ENCODE data around the gene NLRP1.

Gene NLRP1

DNA sequence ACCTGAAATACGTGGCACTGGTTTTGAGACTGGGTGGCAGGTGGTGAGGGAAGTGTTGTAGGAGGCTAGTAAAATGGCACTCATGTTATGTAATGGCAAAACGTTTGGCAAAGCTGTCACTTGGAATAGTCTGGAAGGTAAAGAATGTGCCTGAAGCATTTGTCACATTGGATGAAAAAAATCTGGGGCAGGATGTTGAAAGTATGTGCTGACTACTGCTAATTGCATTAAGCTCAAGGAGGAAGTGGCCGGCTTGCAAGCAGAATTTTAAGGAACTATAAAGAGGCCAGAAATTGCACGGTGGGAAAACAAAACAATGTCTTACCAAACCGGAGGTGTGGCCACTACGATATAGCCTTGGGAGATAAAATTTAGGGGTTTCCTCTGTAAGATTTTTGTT, 26.6 kb upstream of the NLRP1 start:
- TF ChIP-seq SIN3A (IDR thresholded peaks at IDR 0.05; ENCODE audit: borderline replicate concordance, insufficient read depth, low read length) = peak; percentile 66; the same call in 1 of the 2 replicates
- no peak for TF ChIP-seq REST (IDR thresholded peaks at IDR 0.05; ENCODE audit: insufficient read depth in 1 of 2, low read depth in 2 of 2, low read length in 2 of 2)

DNA sequence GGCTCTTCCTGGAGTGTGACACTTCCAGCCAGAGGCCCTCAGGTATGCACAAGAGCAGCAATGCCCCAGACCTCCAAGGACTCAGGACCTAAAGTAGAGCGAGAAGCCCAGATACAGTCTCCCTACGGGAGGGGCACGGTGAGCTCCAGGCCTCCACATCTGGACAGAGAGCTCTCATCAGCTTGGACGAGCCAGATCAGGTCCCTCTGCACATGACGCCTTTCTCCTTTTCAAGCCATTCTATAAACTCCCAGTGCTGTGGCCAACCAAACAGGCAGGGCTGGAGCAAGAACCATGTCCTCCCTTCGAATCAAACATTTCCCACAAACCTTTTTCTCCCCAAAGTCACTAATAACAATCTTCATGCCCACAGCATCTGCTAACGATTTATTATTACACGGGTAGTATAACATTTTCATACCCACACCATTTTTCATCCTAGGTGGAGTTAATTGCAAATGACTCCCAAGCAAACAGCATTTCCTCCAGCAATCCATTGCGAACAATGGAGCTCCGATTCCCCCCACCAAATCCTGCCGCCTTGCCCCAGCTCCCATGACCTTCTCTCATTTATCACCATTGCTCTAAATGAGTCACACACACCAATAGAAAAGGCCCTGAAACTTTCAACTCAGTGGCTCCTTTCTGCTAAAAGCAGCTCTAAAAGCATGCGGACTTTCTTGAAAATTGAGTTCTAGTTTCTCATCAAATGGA, 24.2 kb upstream of the NLRP1 start:
- TF ChIP-seq TAF1 (IDR thresholded peaks at IDR 0.05; ENCODE audit: borderline replicate concordance, insufficient read depth, low read length) (no peak), POLR2AphosphoS5 (IDR thresholded peaks at IDR 0.05; ENCODE audit: low read depth, low read length) (no peak), FOXP2 (optimal IDR thresholded peaks at IDR 0.05; ENCODE audit: borderline replicate concordance, extremely low read depth, extremely low read length, insufficient read depth) (no peak)

GRCh38 chr17:5607946-5608345, 23.6 kb upstream of the NLRP1 start:
- TF ChIP-seq REST (IDR thresholded peaks at IDR 0.05; ENCODE audit: insufficient read depth in 1 of 2, low read depth in 2 of 2, low read length in 2 of 2) (no peak), SIN3A (IDR thresholded peaks at IDR 0.05; ENCODE audit: borderline replicate concordance, insufficient read depth, low read length) (no peak), FOXP2 (optimal IDR thresholded peaks at IDR 0.05; ENCODE audit: borderline replicate concordance, extremely low read depth, extremely low read length, insufficient read depth) (no peak), TAF1 (IDR thresholded peaks at IDR 0.05; ENCODE audit: borderline replicate concordance, insufficient read depth, low read length) (no peak), POLR2AphosphoS5 (IDR thresholded peaks at IDR 0.05; ENCODE audit: low read depth, low read length) (no peak)

DNA sequence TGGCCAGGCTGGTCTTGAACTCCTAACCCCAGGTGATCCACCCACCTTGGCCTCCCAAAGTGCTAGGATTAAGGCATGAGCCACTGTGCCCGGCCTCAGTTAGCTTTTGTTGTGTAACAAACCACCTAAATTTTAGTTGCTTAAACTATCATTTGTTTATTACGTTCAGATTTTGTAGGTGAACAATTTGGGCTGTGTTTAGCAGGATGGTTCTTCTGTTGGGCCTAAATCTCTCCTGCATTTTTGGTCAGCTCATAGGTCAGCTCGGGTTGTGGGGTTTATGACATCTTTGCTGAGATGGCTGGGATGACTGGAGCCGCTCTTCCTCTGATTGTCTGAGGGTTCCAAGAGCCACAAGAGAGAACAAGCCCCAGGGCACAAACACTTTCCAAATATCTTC, 21.1 kb upstream of the NLRP1 start:
- no peak for TF ChIP-seq POLR2AphosphoS5 (IDR thresholded peaks at IDR 0.05; ENCODE audit: low read depth, low read length)
- TF ChIP-seq FOXP2 (optimal IDR thresholded peaks at IDR 0.05; ENCODE audit: borderline replicate concordance, extremely low read depth, extremely low read length, insufficient read depth) = no peak
- no peak for TF ChIP-seq SIN3A (IDR thresholded peaks at IDR 0.05; ENCODE audit: borderline replicate concordance, insufficient read depth, low read length)
- no peak for TF ChIP-seq REST (IDR thresholded peaks at IDR 0.05; ENCODE audit: insufficient read depth in 1 of 2, low read depth in 2 of 2, low read length in 2 of 2)
- TF ChIP-seq TAF1 (IDR thresholded peaks at IDR 0.05; ENCODE audit: borderline replicate concordance, insufficient read depth, low read length) = no peak

DNA sequence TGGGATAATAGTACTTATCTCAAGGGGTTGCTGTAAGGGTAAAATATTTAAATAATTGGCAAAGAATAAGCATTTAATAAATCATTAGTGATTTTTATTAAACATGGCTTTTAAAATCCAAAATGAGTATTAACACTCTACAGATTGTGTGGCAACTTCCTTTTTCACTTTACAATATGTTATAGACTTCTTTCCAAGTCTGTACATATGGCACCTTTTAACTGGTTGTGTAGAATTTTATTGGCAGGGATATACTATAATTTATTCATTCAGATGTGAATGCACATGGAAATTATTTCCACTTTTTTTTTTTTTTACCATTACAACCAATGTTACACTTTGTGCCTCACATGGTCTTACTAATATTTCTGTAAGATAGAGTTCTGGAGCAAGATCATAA, 15.7 kb upstream of the NLRP1 start:
- TF ChIP-seq FOXP2 (optimal IDR thresholded peaks at IDR 0.05; ENCODE audit: borderline replicate concordance, extremely low read depth, extremely low read length, insufficient read depth) (no peak), REST (IDR thresholded peaks at IDR 0.05; ENCODE audit: insufficient read depth in 1 of 2, low read depth in 2 of 2, low read length in 2 of 2) (no peak), SIN3A (IDR thresholded peaks at IDR 0.05; ENCODE audit: borderline replicate concordance, insufficient read depth, low read length) (no peak), POLR2AphosphoS5 (IDR thresholded peaks at IDR 0.05; ENCODE audit: low read depth, low read length) (no peak), TAF1 (IDR thresholded peaks at IDR 0.05; ENCODE audit: borderline replicate concordance, insufficient read depth, low read length) (no peak)
